ENCODE data around the gene OSBPL10.

OSBPL10 gene

DNA sequence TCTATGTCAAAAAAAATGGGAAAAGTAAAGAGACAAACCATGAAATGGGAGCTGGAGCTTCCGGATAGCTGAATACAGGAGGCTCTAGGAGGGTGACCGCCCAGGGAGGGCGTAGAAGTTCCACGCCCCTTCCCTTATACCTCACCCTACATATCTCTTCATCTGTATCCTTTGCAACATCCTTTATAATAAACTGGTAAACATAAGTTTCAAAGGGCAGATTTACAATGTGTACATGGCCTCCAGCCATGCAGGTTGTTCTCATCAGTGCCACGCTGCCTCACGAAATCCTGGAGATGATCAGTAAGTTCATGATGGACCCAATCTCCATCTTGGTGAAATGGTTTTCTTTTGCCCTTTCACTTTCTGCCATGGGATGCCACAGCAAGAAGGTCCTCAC lies 121.8 kb downstream of the OSBPL10 start:
- no peak for DNase-seq

- no peak for DNase-seq
Observed at GRCh38 chr3:31858439-31858838, 122.6 kb downstream of the OSBPL10 start.

DNA sequence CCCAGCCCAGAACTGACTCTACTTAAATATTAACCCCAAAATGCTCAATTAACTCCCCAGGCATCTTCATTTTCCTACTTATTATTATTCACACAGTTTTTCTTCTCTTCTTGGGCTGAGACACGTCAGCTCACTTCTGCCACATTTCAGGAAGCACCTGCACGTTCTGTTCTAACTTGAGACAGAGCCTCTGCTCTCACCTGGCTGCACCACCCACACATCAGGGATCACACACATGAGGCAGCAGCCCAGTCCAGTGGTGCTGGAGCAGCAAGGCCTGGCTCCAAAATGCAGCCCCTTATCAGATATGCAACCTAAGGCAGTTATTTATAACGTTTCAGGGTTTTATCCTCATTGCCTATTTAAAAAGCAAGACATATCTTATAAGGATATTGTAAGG lies 127.5 kb downstream of the OSBPL10 start:
- DNase-seq: no peak

- DNase-seq: no peak
Observed at GRCh38 chr3:31851278-31851677, 129.8 kb downstream of the OSBPL10 start.

DNA sequence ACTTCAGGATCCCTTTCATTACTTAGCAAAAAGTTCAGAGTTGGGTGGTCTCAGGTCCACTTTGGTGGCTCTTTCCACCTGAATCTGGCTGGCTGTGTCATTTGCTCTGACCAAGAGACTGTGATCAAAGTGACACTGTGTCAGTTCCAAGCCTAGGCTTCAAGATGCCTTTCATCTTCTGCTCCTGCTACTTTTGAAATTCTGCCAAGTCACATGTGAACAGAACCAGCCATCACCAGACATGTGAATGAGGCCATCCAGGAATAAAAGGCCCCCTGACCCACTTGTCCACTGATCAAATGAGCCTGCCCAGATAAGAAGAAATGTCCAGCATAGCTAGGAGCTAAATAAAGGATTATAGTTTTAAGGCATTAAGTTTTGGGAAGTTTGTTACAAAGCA lies 132.2 kb downstream of the OSBPL10 start:
- no peak for DNase-seq

GRCh38 chr3:31848163-31848818 lies 132.8 kb downstream of the OSBPL10 start:
- DNase-seq: no peak

GRCh38 chr3:31847760-31848159 lies 133.3 kb downstream of the OSBPL10 start:
- no peak for DNase-seq

GRCh38 chr3:31841515-31841914 lies 139.5 kb downstream of the OSBPL10 start:
- DNase-seq: no peak

- no peak for DNase-seq
Observed at GRCh38 chr3:31840252-31840651, 140.8 kb downstream of the OSBPL10 start.

DNA sequence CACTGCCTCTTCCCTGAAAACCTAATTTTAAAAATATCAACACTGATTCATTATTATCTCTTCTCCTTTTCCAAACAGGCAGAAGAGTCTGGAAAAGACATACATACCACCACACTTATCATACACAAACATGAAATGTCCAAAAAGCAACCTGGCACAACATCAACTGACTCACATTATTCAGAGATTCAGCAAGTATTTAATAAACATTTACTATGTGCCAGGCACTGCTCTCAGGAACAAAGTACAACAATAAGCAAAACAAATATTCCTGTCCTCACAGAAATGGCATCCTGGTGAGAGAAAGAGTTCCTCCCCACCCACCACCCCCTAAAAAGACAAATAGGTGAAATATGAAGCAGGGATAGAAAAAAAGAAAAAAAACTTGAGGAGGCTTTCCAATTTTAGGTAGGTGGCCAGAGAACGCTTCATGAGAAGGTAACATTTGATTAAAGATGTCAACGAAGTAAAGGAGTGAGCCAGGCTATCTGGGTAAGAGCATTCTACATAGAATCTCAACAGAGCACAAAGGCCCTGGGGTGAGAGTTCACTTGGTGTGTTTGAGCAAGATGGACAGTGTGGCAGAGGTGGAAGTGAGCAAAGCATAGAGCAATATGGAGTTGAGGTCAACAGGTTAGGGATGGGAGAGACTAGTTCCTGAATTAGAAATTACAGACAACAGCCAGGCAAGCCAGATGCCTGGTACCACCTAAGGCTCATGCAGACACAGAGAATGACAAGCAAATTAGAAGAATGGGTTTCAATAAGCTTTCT lies 141.7 kb downstream of the OSBPL10 start:
- DNase-seq: no peak

- DNase-seq: no peak
Observed at GRCh38 chr3:31836131-31837075, 144.7 kb downstream of the OSBPL10 start.

DNA sequence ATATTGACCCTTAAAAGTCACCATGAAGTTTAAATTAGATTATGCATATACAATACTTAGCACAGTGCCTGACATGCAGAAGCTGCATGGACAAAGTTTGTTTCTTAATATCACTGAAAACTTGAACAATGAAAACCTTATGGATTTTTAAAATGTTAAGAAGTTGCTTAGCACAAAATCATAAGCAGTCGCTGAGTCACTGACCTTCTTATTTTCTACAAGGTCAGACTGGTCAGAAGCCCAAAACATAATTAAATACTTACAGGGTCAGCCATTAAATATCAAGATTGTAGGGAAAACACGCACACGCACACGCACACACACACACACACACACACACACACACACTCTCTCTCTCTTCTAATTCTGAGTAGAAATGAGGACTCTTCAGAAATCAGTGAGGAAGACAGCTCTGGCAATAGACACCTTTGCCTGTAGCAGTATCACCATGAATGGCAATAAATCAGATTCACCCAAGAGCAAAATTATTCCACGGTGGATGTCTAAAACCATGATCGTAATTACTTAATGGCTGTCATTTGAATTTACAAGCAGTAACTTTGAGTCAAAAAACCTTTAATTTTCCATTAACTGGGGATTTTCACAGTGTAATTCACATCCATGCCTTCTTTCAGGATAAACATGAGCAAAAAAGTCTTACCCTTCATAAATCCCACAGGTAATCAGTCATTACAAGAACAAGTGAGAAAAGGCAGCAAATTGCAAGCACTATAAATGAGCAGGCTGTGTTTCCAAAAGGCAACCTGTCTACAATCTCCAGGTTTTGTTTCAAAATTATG lies 147.5 kb downstream of the OSBPL10 start:
- DNase-seq: no peak

GRCh38 chr3:31832551-31832950 lies 148.5 kb downstream of the OSBPL10 start:
- DNase-seq: no peak

DNA sequence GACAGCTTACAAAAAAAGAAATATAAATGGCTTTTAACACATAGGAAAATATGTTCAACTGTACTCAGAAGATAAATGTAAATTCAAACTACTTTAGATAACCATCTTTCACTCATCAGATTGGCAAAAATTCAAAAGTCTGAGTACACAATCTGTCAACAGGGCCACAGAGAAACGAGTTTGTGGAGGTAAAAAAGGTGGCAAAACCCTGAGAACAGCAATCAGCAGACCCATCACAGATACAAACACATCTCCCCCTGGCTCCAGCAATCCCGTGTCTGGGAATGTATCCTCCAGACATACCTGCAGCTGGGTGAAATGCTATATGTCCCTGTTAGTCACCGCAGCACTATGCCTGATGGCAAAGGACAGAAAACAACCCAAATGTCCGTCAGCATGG lies 149.5 kb downstream of the OSBPL10 start:
- DNase-seq: no peak

DNA sequence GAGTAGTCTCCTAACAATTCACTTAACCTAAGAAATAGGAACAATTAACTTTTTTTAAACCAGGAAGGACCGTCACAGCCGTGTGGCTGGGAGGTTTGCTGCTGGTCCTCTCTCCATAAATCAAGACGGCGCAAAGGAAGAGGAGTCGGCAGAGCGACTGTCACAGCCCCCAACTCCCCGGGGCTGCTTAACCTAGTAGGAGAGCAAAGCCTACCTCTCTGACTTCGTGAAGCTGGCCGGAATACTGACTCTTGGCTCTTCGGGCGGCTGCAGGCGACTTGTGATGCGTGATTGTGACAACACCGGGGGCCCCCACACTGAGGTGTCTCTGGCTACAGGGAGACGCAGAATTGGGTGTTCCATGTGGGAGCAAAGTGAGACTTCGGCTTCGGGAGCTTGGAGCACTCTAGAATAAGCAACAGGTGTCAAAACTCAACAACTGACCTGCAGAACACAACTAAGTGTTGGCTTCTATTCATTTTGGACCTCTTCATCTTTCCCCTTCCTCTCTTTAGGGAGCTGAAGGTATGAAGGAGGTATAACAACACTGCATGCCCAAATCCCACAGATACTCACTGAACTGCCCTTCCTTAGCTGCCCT lies 151.1 kb downstream of the OSBPL10 start:
- DNase-seq: no peak

GRCh38 chr3:31829010-31829409 lies 152.1 kb downstream of the OSBPL10 start:
- DNase-seq: no peak

DNA sequence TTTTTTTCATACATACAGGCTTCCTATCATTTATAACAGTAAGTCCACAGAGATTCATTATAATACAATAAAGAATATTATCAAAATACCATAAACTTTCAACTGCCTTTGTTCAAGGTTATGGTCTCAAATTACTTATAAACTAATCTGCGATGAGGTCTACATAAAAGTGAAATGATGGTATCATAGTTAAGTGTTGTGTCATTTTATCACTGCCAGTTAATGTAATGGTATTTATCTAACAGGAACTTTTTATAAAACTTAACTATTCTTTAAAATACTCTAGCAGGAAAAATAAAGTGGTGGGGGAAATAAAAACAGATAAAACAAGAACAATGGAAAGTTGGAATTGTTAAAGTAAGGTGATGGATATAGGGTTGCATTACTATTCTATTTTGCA lies 153.1 kb downstream of the OSBPL10 start:
- DNase-seq: no peak

- no peak for DNase-seq
Observed at GRCh38 chr3:31823184-31823583, 157.9 kb downstream of the OSBPL10 start.

DNA sequence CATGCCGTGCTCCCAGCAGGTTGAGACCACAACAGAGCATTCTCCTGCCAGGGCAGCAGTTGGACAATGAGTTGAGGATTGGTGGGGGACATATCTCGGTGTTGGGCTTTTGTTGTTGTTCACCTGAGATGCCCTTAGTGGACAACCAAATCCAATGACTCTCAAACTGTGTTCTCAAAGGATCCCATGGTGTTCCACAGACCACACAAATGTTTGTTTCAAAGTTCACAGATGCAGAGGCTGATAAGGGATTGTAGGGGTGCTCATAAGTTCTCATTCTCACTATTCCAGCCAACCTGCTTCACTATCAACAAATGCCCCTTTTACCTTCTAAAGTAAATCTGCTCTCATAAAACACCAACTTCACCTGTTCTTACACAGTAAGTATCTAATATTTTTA lies 159.9 kb downstream of the OSBPL10 start:
- DNase-seq: no peak

DNA sequence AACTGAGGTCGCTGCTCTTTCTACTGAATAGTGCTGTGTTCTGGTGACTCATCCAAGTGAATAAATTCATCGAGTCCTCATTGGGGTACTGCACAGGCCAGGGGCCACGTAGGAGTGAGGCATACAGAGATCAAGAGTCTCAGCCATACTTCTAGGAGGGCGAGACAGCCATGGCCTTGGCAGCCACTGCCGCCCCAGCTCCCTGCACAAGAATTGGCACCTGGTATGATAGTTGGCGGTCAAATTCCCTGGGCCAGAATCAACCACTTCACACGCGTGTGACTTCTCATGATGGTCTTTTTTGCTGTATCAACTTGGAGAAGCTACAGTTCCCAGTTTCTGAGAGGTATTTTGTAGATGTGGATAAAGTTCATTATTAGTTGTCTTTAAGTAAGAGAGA lies 161.6 kb downstream of the OSBPL10 start:
- no peak for DNase-seq
